Neural progenitor cell (in vitro differentiated cells): Measurements from ENCODE around the gene TRMT5. TPM values are rescaled to one million over a fixed set of nuclear protein-coding genes. Genes with fewer than 3 reads are reported as not detected.
A peak's percentile ranks its signal among the peaks of the same experiment; 100 is the strongest.

Source experiments
- DNase-seq: peaks from one replicate; pipeline ENCODE4 v3.0.0-alpha.2; 2016; ENCODE audit warnings: low spot score
- H2AFZ ChIP-seq: fragments of 200-600 bp; sonication (generic); replicated peaks from 2 replicates; pipeline ENCODE4 v1.6.1; 2016; ENCODE audit warnings: antibody characterized with exemption
- H3F3A ChIP-seq: fragments of 200-600 bp; sonication (generic); 2 replicates; pipeline ENCODE4 v1.6.1; 2016; ENCODE audit warnings: antibody characterized with exemption, low read depth
- H3K27ac ChIP-seq: fragments of 200-600 bp; sonication (generic); 2 replicates; pipeline ENCODE4 v1.5.1; 2016; ENCODE audit warnings: mild to moderate bottlenecking
- H3K27me3 ChIP-seq: fragments of 200-600 bp; sonication (generic); 2 replicates; pipeline ENCODE4 v1.6.1; 2016; ENCODE audit warnings: mild to moderate bottlenecking, moderate library complexity
- H3K36me3 ChIP-seq: fragments of 200-600 bp; sonication (generic); 2 replicates; pipeline ENCODE4 v1.5.1; 2016
- H3K4me1 ChIP-seq: fragments of 200-600 bp; sonication (generic); 2 replicates; pipeline ENCODE4 v1.6.1; 2016; ENCODE audit warnings: mixed run types
- H3K4me2 ChIP-seq: fragments of 200-600 bp; sonication (generic); 2 replicates; pipeline ENCODE4 v1.6.1; 2016
- H3K4me3 ChIP-seq: fragments of 200-600 bp; sonication (generic); 2 replicates; pipeline ENCODE4 v1.5.1; 2016
- H3K79me2 ChIP-seq: fragments of 200-600 bp; sonication (generic); 2 replicates; pipeline ENCODE4 v1.6.1; 2016; ENCODE audit warnings: low read depth
- H3K9ac ChIP-seq: fragments of 200-600 bp; sonication (generic); 2 replicates; pipeline ENCODE4 v1.6.1; 2016
- H3K9me3 ChIP-seq: fragments of 200-600 bp; sonication (generic); 2 replicates; pipeline ENCODE4 v1.5.1; 2016; ENCODE audit warnings: low read depth
- H4K20me1 ChIP-seq: fragments of 200-600 bp; sonication (generic); 2 replicates; pipeline ENCODE4 v1.6.1; 2016; ENCODE audit warnings: low read depth
- H3K27ac Mint-ChIP-seq: 3 replicates; pipeline ENCODE4 v1.8.0; 2021; ENCODE audit warnings: mixed read lengths
- H3K27me3 Mint-ChIP-seq: 2 replicates; pipeline ENCODE4 v1.8.0; 2022; ENCODE audit warnings: low read depth, mild to moderate bottlenecking, inconsistent platforms, moderate library complexity, mixed read lengths; ENCODE audit not compliant: insufficient read depth
- H3K36me3 Mint-ChIP-seq: 3 replicates; pipeline ENCODE4 v1.8.0; 2021; ENCODE audit warnings: mixed read lengths
- H3K4me1 Mint-ChIP-seq: 3 replicates; pipeline ENCODE4 v1.8.0; 2021; ENCODE audit warnings: mixed read lengths
- H3K4me3 Mint-ChIP-seq: 3 replicates; pipeline ENCODE4 v1.8.0; 2021; ENCODE audit warnings: mild to moderate bottlenecking, moderate library complexity, mixed read lengths
- H3K9me3 Mint-ChIP-seq: 3 replicates; pipeline ENCODE4 v1.8.0; 2020; ENCODE audit warnings: mixed read lengths
- CTCF ChIP-seq: fragments of 200-600 bp; sonication (generic); IDR thresholded peaks from 2 replicates; pipeline ENCODE4 v1.5.1; 2017; ENCODE audit warnings: antibody characterized with exemption, mild to moderate bottlenecking
- EZH2 ChIP-seq: fragments of 200-600 bp; sonication (generic); IDR thresholded peaks from 2 replicates; pipeline ENCODE4 v1.6.1; 2017; ENCODE audit warnings: antibody characterized with exemption, mild to moderate bottlenecking, moderate library complexity
- EZH2phosphoT487 ChIP-seq: fragments of 200-600 bp; sonication (generic); IDR thresholded peaks from 2 replicates; pipeline ENCODE4 v1.6.1; 2017; ENCODE audit warnings: antibody characterized with exemption
- total RNA-seq: library from RNA; depleted of rRNA; stranded (reverse); fragments of >200 nt; gene quantifications from 2 replicates; pipeline ENCODE4 v1.2.3, GENCODE V29; 2015; ENCODE audit warnings: low replicate concordance

Gene TRMT5
- total RNA-seq, 1 donor from 2014 or later = 25.7 TPM

GRCh38 chr14:60974090-60974651, 6.7 kb downstream of the TRMT5 start:
- no peak overlapping the region for H3K9ac ChIP-seq
- H3K27me3 ChIP-seq = no peaks in the 10 kb centered on the region
- no peaks in the 10 kb centered on the region for H3K9me3 ChIP-seq
- H3K4me3 Mint-ChIP-seq = no peak overlapping the region
- no peak overlapping the region for H2AFZ ChIP-seq
- H3K27ac Mint-ChIP-seq = no peak overlapping the region
- H3K27ac ChIP-seq = no peak overlapping the region
- H3K4me2 ChIP-seq = no peak overlapping the region
- H3K36me3 ChIP-seq = peaks cover 15% of the 10 kb centered on the region
- H3K36me3 Mint-ChIP-seq = peaks cover 10% of the 10 kb centered on the region
- peaks cover 8% of the 10 kb centered on the region for H3K4me1 Mint-ChIP-seq
- H3F3A ChIP-seq = peaks cover under 1% of the 10 kb centered on the region
- H3K9me3 Mint-ChIP-seq = no peaks in the 10 kb centered on the region
- peaks cover 18% of the 10 kb centered on the region for H3K79me2 ChIP-seq
- H4K20me1 ChIP-seq = no peaks in the 10 kb centered on the region
- no peaks in the 10 kb centered on the region for H3K27me3 Mint-ChIP-seq
- H3K4me3 ChIP-seq = no peak overlapping the region
- TF ChIP-seq EZH2 = no peak
- TF ChIP-seq CTCF = no peak
- no peak for TF ChIP-seq EZH2phosphoT487
- peaks cover 5% of the 10 kb centered on the region for H3K4me1 ChIP-seq
- DNase-seq = no peak

GRCh38 chr14:60973070-60973469, 7.8 kb downstream of the TRMT5 start:
- H3K9me3 ChIP-seq = no peaks in the 10 kb centered on the region
- peaks cover 8% of the 10 kb centered on the region for H3K79me2 ChIP-seq
- peaks cover 15% of the 10 kb centered on the region for H3K36me3 ChIP-seq
- peaks cover 8% of the 10 kb centered on the region for H3K36me3 Mint-ChIP-seq
- no peaks in the 10 kb centered on the region for H3K27me3 ChIP-seq
- H3K4me1 ChIP-seq = peaks cover 2% of the 10 kb centered on the region
- H3K4me2 ChIP-seq = no peak overlapping the region
- H3K4me3 Mint-ChIP-seq = no peak overlapping the region
- H2AFZ ChIP-seq = no peak overlapping the region
- H3K27me3 Mint-ChIP-seq = no peaks in the 10 kb centered on the region
- H3K4me1 Mint-ChIP-seq = peaks cover 3% of the 10 kb centered on the region
- H3K27ac ChIP-seq = no peak overlapping the region
- H3K27ac Mint-ChIP-seq = peak overlapping the region; percentile 7
- no peak for DNase-seq
- H3K4me3 ChIP-seq = no peak overlapping the region
- no peaks in the 10 kb centered on the region for H4K20me1 ChIP-seq
- no peaks in the 10 kb centered on the region for H3F3A ChIP-seq
- TF ChIP-seq EZH2phosphoT487 (no peak), CTCF (no peak), EZH2 (no peak)
- H3K9me3 Mint-ChIP-seq = no peaks in the 10 kb centered on the region
- H3K9ac ChIP-seq = no peak overlapping the region

- H3K4me3 ChIP-seq = no peak overlapping the region
- no peaks in the 10 kb centered on the region for H3K9me3 ChIP-seq
- no peak overlapping the region for H3K27ac Mint-ChIP-seq
- no peak overlapping the region for H2AFZ ChIP-seq
- TF ChIP-seq EZH2phosphoT487 (no peak), CTCF (no peak), EZH2 (no peak)
- no peaks in the 10 kb centered on the region for H4K20me1 ChIP-seq
- no peaks in the 10 kb centered on the region for H3K4me1 ChIP-seq
- no peaks in the 10 kb centered on the region for H3K4me1 Mint-ChIP-seq
- H3K9me3 Mint-ChIP-seq = no peaks in the 10 kb centered on the region
- H3K27me3 ChIP-seq = no peaks in the 10 kb centered on the region
- no peak overlapping the region for H3K27ac ChIP-seq
- peaks cover 1% of the 10 kb centered on the region for H3K79me2 ChIP-seq
- no peaks in the 10 kb centered on the region for H3F3A ChIP-seq
- no peaks in the 10 kb centered on the region for H3K27me3 Mint-ChIP-seq
- H3K4me3 Mint-ChIP-seq = no peak overlapping the region
- no peak overlapping the region for H3K9ac ChIP-seq
- peaks cover 8% of the 10 kb centered on the region for H3K36me3 Mint-ChIP-seq
- no peak overlapping the region for H3K4me2 ChIP-seq
- H3K36me3 ChIP-seq = peaks cover 9% of the 10 kb centered on the region
- DNase-seq = no peak
These were observed 8.6 kb downstream of the TRMT5 start for GRCh38 chr14:60972295-60972694.
